NCI-H1436 (cell line): ENCODE data around the gene GMNC.
"Not testable (repeated sequence)": the region's sequence is repeated elsewhere in the genome, so short reads cannot be mapped to it uniquely, and the experiment has no call there.

Source experiments
- DNase-seq: peaks from one replicate; lab custom pipeline; 2025; lab: John Stamatoyannopoulos, UW

GMNC gene, protein sequence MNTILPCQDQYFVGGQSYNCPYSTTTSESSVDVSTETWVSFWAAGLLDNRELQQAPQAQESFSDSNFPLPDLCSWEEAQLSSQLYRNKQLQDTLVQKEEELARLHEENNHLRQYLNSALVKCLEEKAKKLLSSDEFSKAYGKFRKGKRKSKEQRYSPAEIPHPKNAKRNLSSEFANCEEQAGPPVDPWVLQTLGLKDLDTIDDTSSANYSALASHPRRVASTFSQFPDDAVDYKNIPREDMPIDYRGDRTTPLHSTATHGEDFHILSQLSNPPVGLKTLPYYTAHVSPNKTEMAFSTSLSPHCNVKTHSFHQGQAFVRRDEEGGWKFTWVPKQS

GRCh38 chr3:190862209-190863118, at the start of gene GMNC:
GMNC (minus strand) TSS chr3:190862694; CDS start chr3:190862615, 79 bp downstream.
- DNase-seq, result peak; percentile 55

DNA sequence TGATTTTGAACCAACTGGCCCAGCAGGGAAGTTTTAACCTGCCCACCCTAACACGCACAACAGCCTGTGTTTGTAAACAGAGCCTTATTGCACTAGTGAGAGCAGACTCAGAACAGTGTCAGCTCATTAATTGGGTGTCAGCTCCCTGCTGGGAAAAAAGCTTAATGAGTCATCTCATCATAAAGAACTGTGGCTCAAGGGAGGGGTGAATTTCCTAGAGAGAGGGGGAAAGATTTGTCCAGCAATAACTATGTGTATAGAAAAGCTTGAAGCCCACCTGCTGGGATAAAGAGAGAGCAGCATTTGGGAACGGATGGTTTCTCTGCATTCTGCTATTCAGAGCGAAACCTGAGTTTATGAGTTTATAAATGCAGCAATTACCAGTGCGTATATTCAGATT, 48.9 kb upstream of the GMNC start:
- no peak for DNase-seq

GRCh38 chr3:190909908-190910307, 47.4 kb upstream of the GMNC start:
- no peak for DNase-seq

DNA sequence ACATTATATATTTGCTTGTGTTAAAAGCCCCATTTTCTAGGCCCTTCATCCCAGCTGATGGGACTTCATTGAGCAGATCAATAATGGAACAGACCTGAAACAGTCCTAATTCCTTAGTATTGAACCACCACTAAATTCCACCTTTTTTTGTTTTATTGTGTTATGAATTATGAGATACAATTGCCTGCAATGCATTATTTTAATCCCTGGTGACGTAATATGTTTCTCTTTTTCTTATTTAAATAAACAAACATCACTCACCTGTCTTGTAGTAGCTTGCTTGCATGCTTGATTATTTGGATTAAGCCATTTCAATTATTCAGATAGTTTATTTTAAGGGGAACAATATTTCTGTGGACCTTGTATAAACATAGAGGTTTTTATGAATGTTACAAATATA, 40.7 kb upstream of the GMNC start:
- DNase-seq, result no peak

- DNase-seq, result no peak
Measured at GRCh38 chr3:190902292-190902691, 39.8 kb upstream of the GMNC start.

GRCh38 chr3:190892395-190892902, 30.0 kb upstream of the GMNC start:
- no peak for DNase-seq

GRCh38 chr3:190886945-190887344, 24.5 kb upstream of the GMNC start:
- DNase-seq, result no peak

DNA sequence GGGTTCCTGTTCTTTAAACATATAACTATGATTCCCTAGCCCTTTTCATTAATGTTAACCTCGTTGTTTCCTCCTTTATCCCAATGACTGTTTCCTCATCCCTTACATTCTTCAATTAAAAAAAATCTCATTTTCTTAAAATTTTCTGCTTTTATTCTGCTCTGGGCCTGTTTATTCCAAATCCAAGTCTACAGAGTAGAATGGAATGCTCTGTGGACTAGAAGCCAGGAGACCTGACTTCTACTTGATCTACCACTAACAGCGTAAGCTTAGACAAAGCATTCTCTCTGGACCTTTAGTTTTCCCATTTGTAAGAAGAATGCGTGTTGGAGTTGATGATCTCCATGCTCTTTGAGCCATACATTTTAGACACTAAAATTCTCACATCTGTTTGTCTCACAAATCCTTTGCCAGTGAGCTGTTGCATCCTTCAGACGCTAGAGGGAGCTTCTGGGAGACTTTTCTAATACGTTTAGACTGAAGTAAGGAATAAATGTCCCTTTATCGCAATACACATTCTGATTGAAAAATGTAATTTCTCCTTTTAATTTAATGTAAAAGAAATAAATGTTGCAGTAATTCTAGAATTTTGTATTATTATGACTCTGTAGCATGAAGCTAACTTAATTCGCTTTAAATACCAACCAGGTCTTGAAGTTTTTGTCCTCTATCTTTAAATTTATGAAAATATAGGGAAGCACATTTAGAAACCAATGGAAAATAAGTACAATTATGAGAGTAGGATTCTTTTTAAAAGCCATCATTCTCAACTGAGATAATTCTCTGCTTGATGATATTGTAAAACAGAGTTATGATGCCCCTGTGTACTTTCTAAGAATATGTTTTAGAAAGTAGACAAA, 21.7 kb upstream of the GMNC start:
- DNase-seq, result peak; percentile 43

DNA sequence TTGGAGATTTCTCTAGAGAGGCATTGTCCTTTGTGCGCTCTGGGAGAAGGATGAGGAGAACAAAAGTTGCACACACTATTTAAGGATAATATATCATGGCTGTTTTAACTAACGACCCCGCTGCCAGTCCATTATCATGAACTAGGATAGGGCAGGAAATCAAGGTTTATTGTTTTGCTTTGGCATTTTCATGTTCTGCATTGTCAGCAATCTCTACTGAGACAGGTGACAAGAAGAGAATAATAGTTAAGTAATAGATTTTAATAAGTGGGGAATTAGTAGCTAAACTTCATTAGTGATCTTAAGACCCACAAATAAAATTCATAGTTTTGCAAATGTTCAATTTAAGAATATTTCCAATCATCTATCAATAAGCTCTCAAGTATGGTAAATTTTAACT, 20.6 kb upstream of the GMNC start:
- no peak for DNase-seq

- no peak for DNase-seq
Measured at GRCh38 chr3:190877925-190878324, 15.4 kb upstream of the GMNC start.

DNA sequence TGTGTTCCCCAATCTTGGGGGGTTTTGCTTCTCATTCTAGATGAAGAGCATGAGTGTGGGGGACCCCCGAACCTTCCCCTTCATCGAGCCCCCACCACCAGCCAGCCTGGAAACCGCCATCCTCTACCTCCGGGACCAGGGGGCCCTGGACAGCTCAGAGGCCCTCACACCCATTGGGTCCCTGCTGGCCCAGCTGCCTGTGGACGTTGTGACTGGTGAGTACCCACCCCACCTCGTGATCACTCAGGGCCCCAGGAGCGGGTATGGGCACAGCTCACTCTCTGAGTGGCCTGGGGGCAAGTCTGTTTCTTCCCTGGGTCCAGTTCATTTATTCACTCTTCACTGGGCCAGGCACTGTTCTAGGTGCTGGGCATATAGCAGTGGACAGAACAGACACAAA, 13.9 kb upstream of the GMNC start:
- not testable (repeated sequence) for DNase-seq

- not testable (repeated sequence) for DNase-seq
Measured at GRCh38 chr3:190875061-190875460, 12.6 kb upstream of the GMNC start.

- DNase-seq, result no peak
Measured at GRCh38 chr3:190870127-190870526, 7.6 kb upstream of the GMNC start.

DNA sequence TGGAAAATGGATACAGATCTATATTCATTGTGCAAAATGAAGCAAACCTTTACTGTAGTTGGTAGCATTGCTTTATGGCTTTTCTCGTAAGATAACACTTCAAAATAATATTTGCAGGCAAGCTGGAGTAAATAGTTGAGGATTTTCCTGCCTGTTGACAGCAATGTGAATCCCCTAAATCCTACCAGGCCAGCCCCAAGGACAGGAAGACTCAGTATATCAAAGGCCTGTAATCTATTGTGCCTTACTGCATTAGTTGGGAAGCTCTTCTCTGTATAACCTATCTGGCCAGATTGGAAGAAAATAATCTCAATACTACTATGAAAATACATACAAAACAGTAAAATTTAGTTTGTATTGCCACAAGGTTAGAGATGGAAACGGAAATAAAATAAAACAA, 4.6 kb upstream of the GMNC start:
- DNase-seq, result no peak

- DNase-seq, result no peak
Measured at GRCh38 chr3:190865828-190866227, 3.3 kb upstream of the GMNC start.

DNA sequence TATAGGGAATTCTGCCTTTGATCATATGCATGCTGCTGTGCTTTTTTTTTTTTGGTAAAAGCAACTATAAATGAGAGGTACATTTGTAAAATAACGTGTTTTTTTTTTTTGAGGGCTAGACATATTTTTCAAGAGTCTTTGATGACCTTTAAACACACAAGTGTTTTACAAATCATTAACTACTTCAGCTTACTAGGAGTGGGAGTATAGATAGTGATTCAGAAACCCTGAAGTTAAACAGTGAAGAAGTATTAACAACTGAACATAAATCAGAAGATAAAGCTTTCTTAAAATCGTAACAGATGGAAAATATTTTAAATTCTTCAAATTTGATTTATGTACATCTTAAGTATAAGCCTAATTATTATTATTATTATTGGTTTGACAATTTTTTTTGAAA, 2.9 kb upstream of the GMNC start:
- no peak for DNase-seq

GRCh38 chr3:190864002-190864401, 1.5 kb upstream of the GMNC start:
- DNase-seq, result no peak

DNA sequence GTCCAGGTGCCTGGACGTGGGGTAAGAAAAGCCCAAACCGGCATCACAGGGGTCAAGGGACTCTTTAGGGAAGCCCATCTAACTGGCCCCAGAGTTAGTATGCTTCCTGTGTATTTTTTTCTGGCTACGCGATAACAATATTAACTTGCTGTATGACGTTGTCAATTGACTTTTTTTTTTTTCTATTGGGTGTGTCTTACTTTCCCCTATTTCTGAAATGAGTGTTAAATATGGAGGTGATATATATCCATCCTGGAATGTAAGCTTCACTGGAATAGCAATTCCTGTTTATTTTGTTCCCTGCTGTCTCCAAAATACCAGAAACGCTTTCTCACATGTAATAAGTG, 598 bp upstream of the GMNC start:
- no peak for DNase-seq

GRCh38 chr3:190860521-190860920, 2.0 kb downstream of the GMNC start:
- DNase-seq, result no peak

GRCh38 chr3:190855151-190855550, 7.3 kb downstream of the GMNC start:
- no peak for DNase-seq

- DNase-seq, result no peak
Measured at GRCh38 chr3:190854062-190854461, 8.4 kb downstream of the GMNC start.

DNA sequence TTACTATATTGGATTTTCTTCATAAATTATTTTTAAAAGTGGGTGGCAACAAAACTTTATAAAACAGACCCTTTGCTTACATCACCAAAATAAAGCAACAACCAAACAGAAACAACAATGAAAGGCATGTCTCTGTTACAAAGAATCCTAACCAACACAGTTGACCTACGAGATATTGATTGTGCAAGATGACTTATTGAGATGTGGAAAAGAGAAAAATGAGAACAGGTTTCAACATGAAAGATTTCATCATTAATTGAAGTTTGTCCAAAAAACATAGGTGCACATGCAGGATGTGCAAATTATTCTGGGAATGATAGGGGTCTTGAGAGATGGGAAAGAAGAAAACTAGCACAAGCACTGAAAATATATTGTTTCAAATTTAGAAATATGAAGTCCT, 9.0 kb downstream of the GMNC start:
- no peak for DNase-seq
